HepG2 (cell line): ENCODE data around the gene BCAS1. TPM values are rescaled to one million over a fixed set of nuclear protein-coding genes. Genes with fewer than 3 reads are reported as not detected.
A peak's percentile ranks its signal among the peaks of the same experiment; 100 is the strongest.

Experiments
- ATM ChIP-seq: fragments of 450-650 bp; IDR thresholded peaks from 2 replicates; pipeline ENCODE4 v1.7.1; 2017; ENCODE audit warnings: mild to moderate bottlenecking, borderline replicate concordance
- DMAP1 ChIP-seq: IDR thresholded peaks from 2 replicates; pipeline ENCODE4 v1.6.1; 2016
- ELF1 ChIP-seq: sonication (generic); formaldehyde crosslinking; IDR thresholded peaks from 2 replicates; pipeline ENCODE4 v1.4.0; 2020; ENCODE audit warnings: missing genetic modification reagents
- FOXJ3 ChIP-seq: sonication (generic); formaldehyde crosslinking; IDR thresholded peaks from 2 replicates; pipeline ENCODE4 v1.4.0; 2020; ENCODE audit warnings: missing genetic modification reagents, mild to moderate bottlenecking, borderline replicate concordance
- HNF1B ChIP-seq: sonication (generic); formaldehyde crosslinking; IDR thresholded peaks from 2 replicates; pipeline ENCODE4 v1.5.1; 2020; ENCODE audit warnings: mild to moderate bottlenecking, moderate library complexity, missing genetic modification reagents
- HOXA3 ChIP-seq: sonication (generic); formaldehyde crosslinking; IDR thresholded peaks from 2 replicates; pipeline ENCODE4 v1.5.0; 2020; ENCODE audit warnings: missing genetic modification reagents
- NFKB2 ChIP-seq: sonication (generic); formaldehyde crosslinking; IDR thresholded peaks from 2 replicates; pipeline ENCODE4 v1.4.0; 2020; ENCODE audit warnings: missing genetic modification reagents, borderline replicate concordance
- RBM39 ChIP-seq: fragments of 200-400 bp; formaldehyde crosslinking; IDR thresholded peaks from one replicate; pipeline ENCODE4 v1.6.1; 2018; ENCODE audit warnings: antibody characterized with exemption, mild to moderate bottlenecking, low read depth, low read length; ENCODE audit not compliant: poor library complexity, severe bottlenecking
- TBX3 ChIP-seq: fragments of 450-650 bp; IDR thresholded peaks from 2 replicates; pipeline ENCODE4 v1.6.1; 2017; ENCODE audit warnings: antibody characterized with exemption, mild to moderate bottlenecking, inconsistent platforms, borderline replicate concordance
- THAP11 ChIP-seq: IDR thresholded peaks from 2 replicates; pipeline ENCODE4 v1.6.1; 2016; ENCODE audit warnings: missing biosample characterization, missing genetic modification reagents
- THRA ChIP-seq: sonication (generic); formaldehyde crosslinking; IDR thresholded peaks from 2 replicates; pipeline ENCODE4 v1.4.0; 2020; ENCODE audit warnings: missing genetic modification reagents, borderline replicate concordance
- ZBTB7B ChIP-seq: sonication (generic); formaldehyde crosslinking; IDR thresholded peaks from 2 replicates; pipeline ENCODE4 v1.4.0; 2020; ENCODE audit warnings: missing genetic modification reagents
- ZFP1 ChIP-seq: IDR thresholded peaks from 2 replicates; pipeline ENCODE4 v1.6.1; 2016
- ZMYM2 ChIP-seq: sonication (generic); formaldehyde crosslinking; IDR thresholded peaks from 2 replicates; pipeline ENCODE4 v1.8.0; 2022; ENCODE audit warnings: mild to moderate bottlenecking, missing genetic modification reagents
- ZNF263 ChIP-seq: sonication (generic); formaldehyde crosslinking; IDR thresholded peaks from 2 replicates; pipeline ENCODE4 v1.4.0; 2020; ENCODE audit warnings: missing genetic modification reagents
- ZNF317 ChIP-seq: sonication (generic); formaldehyde crosslinking; IDR thresholded peaks from 2 replicates; pipeline ENCODE4 v1.5.0; 2020; ENCODE audit warnings: mild to moderate bottlenecking, missing genetic modification reagents
- ZNF383 ChIP-seq: sonication (generic); formaldehyde crosslinking; IDR thresholded peaks from 2 replicates; pipeline ENCODE4 v1.4.0; 2020; ENCODE audit warnings: missing genetic modification reagents, mild to moderate bottlenecking, borderline replicate concordance
- ZNF557 ChIP-seq: sonication (generic); formaldehyde crosslinking; IDR thresholded peaks from 2 replicates; pipeline ENCODE4 v1.4.0; 2020; ENCODE audit warnings: missing genetic modification reagents
- ZNF563 ChIP-seq: sonication (generic); formaldehyde crosslinking; IDR thresholded peaks from 2 replicates; pipeline ENCODE4 v1.8.0; 2022; ENCODE audit warnings: mild to moderate bottlenecking, moderate library complexity, missing genetic modification reagents
- ZNF605 ChIP-seq: sonication (generic); formaldehyde crosslinking; IDR thresholded peaks from 2 replicates; pipeline ENCODE4 v1.8.0; 2022; ENCODE audit warnings: mild to moderate bottlenecking, missing genetic modification reagents
- ZNF792 ChIP-seq: IDR thresholded peaks from 2 replicates; pipeline ENCODE4 v1.6.1; 2016
- polyA plus RNA-seq, 8 experiments: library from polyadenylated mRNA; depleted of rRNA in 3 of 8; stranded (reverse) in 7 of 8; unstranded in 1 of 8; fragments of >200 nt; fragmentation: Illumina TruSeq in 4 of 8; extraction: Trizol in 4 of 8; gene quantifications; 2 replicates each; pipeline versions ENCODE4 v1.2.1 to v1.2.3, GENCODE V29; 2011 to 2016; ENCODE audit warnings: low read depth in 4 of 8, missing spikeins in 1 of 8, mixed read lengths in 1 of 8; ENCODE audit not compliant: insufficient read depth in 1 of 8
- total RNA-seq, 5 experiments: library from RNA; depleted of rRNA; stranded (reverse); fragments of >200 nt; fragmentation: Illumina TruSeq; extraction: Trizol; gene quantifications; 2 replicates each; pipeline ENCODE4 v1.2.3, GENCODE V29; 2016; ENCODE audit warnings: low read depth in 1 of 5
- TF ChIP-seq, protein P1 (sequence below): IDR thresholded peaks from 2 replicates; pipeline ENCODE4 v1.6.1; 2018; ENCODE audit warnings: missing genetic modification reagents, mild to moderate bottlenecking, missing compliant biosample characterization
- TF ChIP-seq, protein P2 (sequence below): sonication (generic); formaldehyde crosslinking; IDR thresholded peaks from 2 replicates; pipeline ENCODE4 v1.5.1; 2020; ENCODE audit warnings: missing genetic modification reagents, mild to moderate bottlenecking, borderline replicate concordance

BCAS1 gene
- total and polyA plus RNA-seq, 2 of the 13 experiments (the other 11 are each of a cell fraction or from before 2014, with no cell fraction given), result 0.55 to 0.91 TPM

GRCh38 chr20:54070187-54070987, at the start of gene BCAS1 (continued):
- TF ChIP-seq FOXJ3 (0 out of 2 replicates have a peak, but pooled peaks have one; percentile 45), HNF1B (CRISPR knock-in tag) (peak; percentile 84), ZNF557 (CRISPR knock-in tag) (no peak), ZNF563 (CRISPR knock-in tag) (no peak), RBM39 (no peak), ZBTB7B (0 out of 2 replicates have a peak, but pooled peaks have one; percentile 58), ZNF317 (CRISPR knock-in tag) (no peak), ATM (no peak), THAP11 (CRISPR knock-in tag) (0 out of 2 replicates have a peak, but pooled peaks have one; percentile 14), ZNF605 (CRISPR knock-in tag) (0 out of 2 replicates have a peak, but pooled peaks have one; percentile 21), TBX3 (peak; percentile 26; the same call in 1 of the 2 replicates), NFKB2 (peak; percentile 70; the same call in 1 of the 2 replicates), ZNF383 (CRISPR knock-in tag) (no peak), ZFP1 (CRISPR knock-in tag) (no peak), HOXA3 (peak; percentile 70; the same call in 1 of the 2 replicates), ZNF792 (peak; percentile 22), ZNF263 (CRISPR knock-in tag) (peak; percentile 98), ELF1 (CRISPR knock-in tag) (peak; percentile 37; the same call in 1 of the 2 replicates), THRA (peak; percentile 87; the same call in 1 of the 2 replicates), DMAP1 (CRISPR knock-in tag) (peak; percentile 45; the same call in 1 of the 2 replicates), ZMYM2 (CRISPR knock-in tag) (peak; percentile 96)
- TF ChIP-seq, protein P1, sequence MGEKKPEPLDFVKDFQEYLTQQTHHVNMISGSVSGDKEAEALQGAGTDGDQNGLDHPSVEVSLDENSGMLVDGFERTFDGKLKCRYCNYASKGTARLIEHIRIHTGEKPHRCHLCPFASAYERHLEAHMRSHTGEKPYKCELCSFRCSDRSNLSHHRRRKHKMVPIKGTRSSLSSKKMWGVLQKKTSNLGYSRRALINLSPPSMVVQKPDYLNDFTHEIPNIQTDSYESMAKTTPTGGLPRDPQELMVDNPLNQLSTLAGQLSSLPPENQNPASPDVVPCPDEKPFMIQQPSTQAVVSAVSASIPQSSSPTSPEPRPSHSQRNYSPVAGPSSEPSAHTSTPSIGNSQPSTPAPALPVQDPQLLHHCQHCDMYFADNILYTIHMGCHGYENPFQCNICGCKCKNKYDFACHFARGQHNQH (CRISPR knock-in tag), result peak; percentile 63; the same call in 1 of the 2 replicates
- TF ChIP-seq, protein P2, sequence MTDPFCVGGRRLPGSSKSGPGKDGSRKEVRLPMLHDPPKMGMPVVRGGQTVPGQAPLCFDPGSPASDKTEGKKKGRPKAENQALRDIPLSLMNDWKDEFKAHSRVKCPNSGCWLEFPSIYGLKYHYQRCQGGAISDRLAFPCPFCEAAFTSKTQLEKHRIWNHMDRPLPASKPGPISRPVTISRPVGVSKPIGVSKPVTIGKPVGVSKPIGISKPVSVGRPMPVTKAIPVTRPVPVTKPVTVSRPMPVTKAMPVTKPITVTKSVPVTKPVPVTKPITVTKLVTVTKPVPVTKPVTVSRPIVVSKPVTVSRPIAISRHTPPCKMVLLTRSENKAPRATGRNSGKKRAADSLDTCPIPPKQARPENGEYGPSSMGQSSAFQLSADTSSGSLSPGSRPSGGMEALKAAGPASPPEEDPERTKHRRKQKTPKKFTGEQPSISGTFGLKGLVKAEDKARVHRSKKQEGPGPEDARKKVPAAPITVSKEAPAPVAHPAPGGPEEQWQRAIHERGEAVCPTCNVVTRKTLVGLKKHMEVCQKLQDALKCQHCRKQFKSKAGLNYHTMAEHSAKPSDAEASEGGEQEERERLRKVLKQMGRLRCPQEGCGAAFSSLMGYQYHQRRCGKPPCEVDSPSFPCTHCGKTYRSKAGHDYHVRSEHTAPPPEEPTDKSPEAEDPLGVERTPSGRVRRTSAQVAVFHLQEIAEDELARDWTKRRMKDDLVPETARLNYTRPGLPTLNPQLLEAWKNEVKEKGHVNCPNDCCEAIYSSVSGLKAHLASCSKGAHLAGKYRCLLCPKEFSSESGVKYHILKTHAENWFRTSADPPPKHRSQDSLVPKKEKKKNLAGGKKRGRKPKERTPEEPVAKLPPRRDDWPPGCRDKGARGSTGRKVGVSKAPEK, result 0 out of 2 replicates have a peak, but pooled peaks have one; percentile 36
